H1 (cell line): Measurements from ENCODE around the gene CHD5. TPM values are rescaled to one million over a fixed set of nuclear protein-coding genes. Genes with fewer than 3 reads are reported as not detected.

Experiments
- CTCF ChIA-PET: fragments of 300-600 bp; sonication (Branson Sonifier 250); formaldehyde crosslinking; loops from one replicate; lab custom pipeline; 2021; ENCODE audit not compliant: partially characterized antibody; lab: Charles Lee
- POLR2A ChIA-PET: fragments of 300-600 bp; sonication (Branson Sonifier 250); formaldehyde crosslinking; loops from one replicate; lab custom pipeline; 2021; ENCODE audit warnings: inconsistent platforms; ENCODE audit not compliant: partially characterized antibody; lab: Charles Lee
- DNase-seq, 2 experiments: peaks; one replicate each; pipeline versions ENCODE4 v3.0.0 to v3.0.0-alpha.2; 2010 to 2022; ENCODE audit warnings: low spot score in 2 of 2, low read depth in 1 of 2, mixed read lengths in 1 of 2
- FAIRE-seq: peaks from 2 replicates; lab custom pipeline; 2011; peaks lifted over from hg19 to GRCh38; lab: Jason Lieb, UNC
- H2AFZ ChIP-seq: 2 replicates; pipeline ENCODE4 v1.8.1; 2012; ENCODE audit warnings: low read length, inconsistent platforms
- H2AK5ac ChIP-seq: 2 replicates; pipeline ENCODE4 v1.6.1; 2013; ENCODE audit warnings: low read depth, low read length
- H2BK120ac ChIP-seq: replicated peaks from 2 replicates; pipeline ENCODE3; 2013; ENCODE audit warnings: low read depth, low read length, inconsistent platforms
- H2BK12ac ChIP-seq: 2 replicates; pipeline ENCODE4 v1.6.1; 2013; ENCODE audit warnings: low read depth, low read length
- H2BK15ac ChIP-seq: 2 replicates; pipeline ENCODE4 v1.6.1; 2013; ENCODE audit warnings: low read length
- H2BK20ac ChIP-seq: 2 replicates; pipeline ENCODE4 v1.6.1; 2013; ENCODE audit warnings: low read length
- H2BK5ac ChIP-seq: 2 replicates; pipeline ENCODE4 v1.6.1; 2013; ENCODE audit warnings: low read depth, low read length
- H3K14ac ChIP-seq: 2 replicates; pipeline ENCODE4 v1.6.1; 2013; ENCODE audit warnings: inconsistent platforms; ENCODE audit not compliant: insufficient read length
- H3K18ac ChIP-seq: 2 replicates; pipeline ENCODE4 v1.6.1; 2013; ENCODE audit warnings: low read length; ENCODE audit errors: extremely low read depth
- H3K23ac ChIP-seq: 2 replicates; pipeline ENCODE4 v1.6.1; 2013; ENCODE audit warnings: inconsistent platforms; ENCODE audit not compliant: insufficient read length
- H3K23me2 ChIP-seq: 2 replicates; pipeline ENCODE4 v1.6.1; 2013; ENCODE audit warnings: low read depth, low read length
- H3K27ac ChIP-seq: 2 replicates; pipeline ENCODE4 v1.6.1; 2011; ENCODE audit warnings: low read depth, low read length, inconsistent platforms
- H3K27me3 ChIP-seq, 4 experiments: replicated peaks in 1 of 4; 1 replicate in 1 of 4; 2 replicates in 3 of 4; pipeline versions ENCODE4 v1.6.1 to v1.8.1; 2011 to 2013; ENCODE audit warnings: low read length in 3 of 4, mild to moderate bottlenecking in 3 of 4, inconsistent platforms in 2 of 4, mixed read lengths in 2 of 4, moderate library complexity in 1 of 4; ENCODE audit not compliant: control insufficient read depth in 3 of 4, insufficient read depth in 3 of 4; ENCODE audit errors: extremely low read depth in 1 of 4
- H3K36me3 ChIP-seq, 4 experiments: 2 replicates each; pipeline versions ENCODE4 v1.6.1 to v1.8.1; 2011 to 2013; ENCODE audit warnings: mild to moderate bottlenecking in 4 of 4, low read length in 3 of 4, moderate library complexity in 2 of 4, control low read depth in 1 of 4, inconsistent platforms in 1 of 4; ENCODE audit not compliant: insufficient read depth in 4 of 4, control insufficient read depth in 2 of 4
- H3K4ac ChIP-seq: replicated peaks from 2 replicates; pipeline ENCODE3; 2013; ENCODE audit warnings: low read length, low read depth, mixed read lengths, inconsistent platforms; ENCODE audit not compliant: insufficient read length
- H3K4me1 ChIP-seq, 4 experiments: replicated peaks in 1 of 4; 1 replicate in 1 of 4; 2 replicates in 3 of 4; pipeline versions ENCODE4 v1.6.1 to v1.8.1; 2011 to 2013; ENCODE audit warnings: low read length in 3 of 4, inconsistent platforms in 2 of 4, mixed read lengths in 1 of 4; ENCODE audit not compliant: insufficient read depth in 4 of 4, control insufficient read depth in 3 of 4
- H3K4me2 ChIP-seq, 2 experiments: 2 replicates each; pipeline versions ENCODE4 v1.6.1 to v1.8.1; 2011 to 2013; ENCODE audit warnings: low read depth in 2 of 2, low read length in 2 of 2, control low read depth in 1 of 2, inconsistent platforms in 1 of 2, mild to moderate bottlenecking in 1 of 2; ENCODE audit not compliant: insufficient read depth in 1 of 2
- H3K4me3 ChIP-seq, 4 experiments: fragments of 200-600, 300-600 bp in 1 of 4; sonication (generic), shearing (Covaris generic), sonication (Bioruptor Twin) in 1 of 4; 2 replicates each; pipeline versions ENCODE4 v1.5.1 to v1.8.1; 2011 to 2016; ENCODE audit warnings: low read length in 4 of 4, low read depth in 3 of 4, control low read depth in 2 of 4, inconsistent platforms in 2 of 4, mild to moderate bottlenecking in 2 of 4, mixed read lengths in 1 of 4, moderate library complexity in 1 of 4; ENCODE audit not compliant: insufficient read depth in 2 of 4; ENCODE audit errors: extremely low read depth in 1 of 4
- H3K56ac ChIP-seq: replicated peaks from 2 replicates; pipeline ENCODE3; 2013; ENCODE audit warnings: low read depth, mild to moderate bottlenecking, mixed read lengths, low read length, inconsistent platforms; ENCODE audit not compliant: insufficient read length
- H3K79me1 ChIP-seq: 2 replicates; pipeline ENCODE4 v1.6.1; 2013; ENCODE audit warnings: low read depth, low read length, control low read depth
- H3K79me2 ChIP-seq, 2 experiments: 2 replicates each; pipeline versions ENCODE4 v1.6.1 to v1.8.1; 2012 to 2013; ENCODE audit warnings: low read length in 2 of 2, mild to moderate bottlenecking in 2 of 2, inconsistent platforms in 1 of 2; ENCODE audit not compliant: insufficient read depth in 2 of 2, control insufficient read depth in 1 of 2
- H3K9ac ChIP-seq, 4 experiments: replicated peaks in 1 of 4; 1 replicate in 1 of 4; 2 replicates in 3 of 4; pipeline versions ENCODE4 v1.6.1 to v1.8.1; 2011 to 2013; ENCODE audit warnings: low read depth in 3 of 4, low read length in 3 of 4, control low read depth in 2 of 4, mild to moderate bottlenecking in 2 of 4, moderate library complexity in 2 of 4, inconsistent platforms in 1 of 4; ENCODE audit errors: extremely low read depth in 1 of 4
- H3K9me3 ChIP-seq, 2 experiments: 2 replicates each; pipeline versions ENCODE4 v1.6.1 to v1.8.1; 2012 to 2013; ENCODE audit warnings: mild to moderate bottlenecking in 2 of 2, moderate library complexity in 2 of 2, control low read depth in 1 of 2, inconsistent platforms in 1 of 2, low read depth in 1 of 2, low read length in 1 of 2, mixed read lengths in 1 of 2; ENCODE audit not compliant: insufficient read depth in 2 of 2
- H4K20me1 ChIP-seq, 2 experiments: replicated peaks in 1 of 2; 2 replicates each; pipeline versions ENCODE3 to v1.8.1; 2011 to 2013; ENCODE audit warnings: inconsistent platforms in 2 of 2, low read length in 2 of 2, mild to moderate bottlenecking in 1 of 2; ENCODE audit not compliant: insufficient read depth in 2 of 2, control insufficient read depth in 1 of 2
- H4K5ac ChIP-seq: 2 replicates; pipeline ENCODE4 v1.6.1; 2013; ENCODE audit warnings: low read length, low read depth, mixed read lengths, inconsistent platforms; ENCODE audit not compliant: insufficient read length
- H4K8ac ChIP-seq: 2 replicates; pipeline ENCODE4 v1.8.0; 2013; ENCODE audit warnings: mild to moderate bottlenecking, moderate library complexity, low read length, inconsistent platforms; ENCODE audit not compliant: insufficient read depth; ENCODE audit errors: extremely low read depth
- H4K91ac ChIP-seq: replicated peaks from 2 replicates; pipeline ENCODE3; 2013; ENCODE audit warnings: low read length, mixed read lengths, inconsistent platforms; ENCODE audit not compliant: insufficient read length
- CHD1 ChIP-seq: IDR thresholded peaks from 2 replicates; pipeline ENCODE4 v1.6.1; 2012; ENCODE audit warnings: low read depth, low read length, improper control_type of control experiment
- FOSL1 ChIP-seq: IDR thresholded peaks from 2 replicates; pipeline ENCODE4 v1.6.1; 2011; ENCODE audit warnings: mild to moderate bottlenecking, low read depth, low read length, moderate library complexity; ENCODE audit not compliant: insufficient read depth
- PHF8 ChIP-seq: fragments of 200-600 bp; sonication (generic); conservative IDR thresholded peaks from 2 replicates; pipeline ENCODE4 v1.7.1; 2012; ENCODE audit warnings: low read depth, mild to moderate bottlenecking, inconsistent platforms, low read length, moderate library complexity
- RAD21 ChIP-seq, 2 experiments: IDR thresholded peaks in 1 of 2; conservative IDR thresholded peaks in 1 of 2; 2 replicates each; pipeline ENCODE4 v1.6.1; 2011; ENCODE audit warnings: low read depth in 2 of 2, low read length in 2 of 2, improper control_type of control experiment in 1 of 2, inconsistent platforms in 1 of 2, mild to moderate bottlenecking in 1 of 2, moderate library complexity in 1 of 2
- SAP30 ChIP-seq: fragments of 300-600 bp; sonication (generic); IDR thresholded peaks from 2 replicates; pipeline ENCODE4 v1.7.1; 2012; ENCODE audit warnings: low read length, moderate library complexity, mild to moderate bottlenecking, inconsistent platforms; ENCODE audit not compliant: insufficient read depth, insufficient replicate concordance
- WGBS, 2 experiments: shearing (Covaris generic) in 1 of 2; methylation state at CpG; one replicate each; pipeline versions ENCODE4 v1.1.6 to v1.1.7; 2013 to 2015; ENCODE audit warnings: low lambda C conversion rate in 2 of 2, mixed read lengths in 2 of 2, inconsistent platforms in 1 of 2, low coverage in 1 of 2, missing lambda C conversion rate in 1 of 2; ENCODE audit not compliant: insufficient replicate concordance in 2 of 2, insufficient coverage in 1 of 2, insufficient read length in 1 of 2; ENCODE audit errors: extremely low coverage in 1 of 2, missing lambda C conversion rate in 1 of 2; 5-methylcytosine and 5-hydroxymethylcytosine counted together
- polyA plus RNA-seq, 7 experiments: library from polyadenylated mRNA; depleted of rRNA in 3 of 7; stranded (reverse) in 5 of 7; unstranded in 2 of 7; fragments of >200 nt in 5 of 7; fragments of 200-250 nt in 2 of 7; gene quantifications; 1 replicate in 5 of 7; 2 replicates in 1 of 7; 4 replicates in 1 of 7; pipeline versions ENCODE4 v1.2.1 to v1.2.3, GENCODE V29; 2011 to 2013; ENCODE audit warnings: missing spikeins in 2 of 7, mixed read lengths in 2 of 7
- total RNA-seq: library from RNA; stranded (reverse); fragmentation: NEBNext Ultra II Directional; extraction: Animal tissue kit (Norgen Biotek cat#: 25700); gene quantifications from 2 replicates; pipeline ENCODE4 v1.2.1, GENCODE V29; 2021

The CHD5 gene
- total and polyA plus RNA-seq, 2 of the 8 experiments (the other 6 are each of a cell fraction or from before 2014, with no cell fraction given), result 0.42 to 1.8 TPM

DNA sequence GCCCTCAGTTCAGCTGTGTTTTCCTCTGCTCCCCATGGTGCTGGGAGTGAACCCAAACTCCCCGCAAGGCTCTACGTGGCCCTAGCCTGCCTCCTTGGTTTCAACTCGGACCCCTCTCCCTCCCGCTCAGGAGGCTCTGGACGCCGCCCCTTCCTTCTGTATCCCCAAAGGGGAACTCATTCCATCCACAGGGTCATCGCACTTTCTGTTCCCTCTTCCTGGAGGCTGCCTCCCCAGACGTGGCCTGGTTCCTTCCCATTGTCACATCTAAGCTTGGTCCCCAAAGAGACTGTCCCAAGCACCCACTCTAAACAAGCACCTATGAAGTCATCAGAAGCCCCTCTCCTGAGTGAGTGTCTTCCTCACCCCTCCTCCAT lies 123.6 kb downstream of the CHD5 start:
- Histone ChIP-seq H3K4ac (no peak overlapping the region), H3K18ac (no peak overlapping the region; the same call in 1 of the 2 replicates), H3K9ac (no peak overlapping the region), H4K20me1 (no peaks in the 10 kb centered on the region), H4K91ac (no peak overlapping the region), H2BK12ac (no peak overlapping the region), H4K8ac (peak overlapping the region; percentile 60; the same call in 1 of the 2 replicates), H2BK20ac (no peak overlapping the region), H2BK5ac (no peak overlapping the region), H3K23ac (no peak overlapping the region), H2AFZ (no peak overlapping the region), H3K79me1 (no peaks in the 10 kb centered on the region), H2BK15ac (no peak overlapping the region), H3K4me2 (no peak overlapping the region), H3K23me2 (no peaks in the 10 kb centered on the region), H2AK5ac (no peak overlapping the region), H3K79me2 (no peaks in the 10 kb centered on the region), H4K5ac (no peak overlapping the region), H3K27me3 (no peaks in the 10 kb centered on the region; a peak in 1 of 7 replicates), H3K9me3 (no peaks in the 10 kb centered on the region), H3K36me3 (no peaks in the 10 kb centered on the region), H3K4me3 (no peak overlapping the region), H3K4me1 (peaks cover 2 to 6% (median 4%) of the 10 kb centered on the region in 4 experiments; a peak in 4 of 7 replicates), H3K27ac (no peak overlapping the region), H3K14ac (no peak overlapping the region), H2BK120ac (no peak overlapping the region), H3K56ac (no peak overlapping the region)
- ChIA-PET CTCF (interaction anchor here (0.8 to 4.1 kb wide), 12 partner anchors 14 to 416 kb away, joined by 3 to 20 read pairs (median 4); no protein-coding TSS in a partner anchor), POLR2A (interaction anchor here (0.6 kb wide), 2 partner anchors 136 to 1924 kb away, joined by 3 read pairs; no protein-coding TSS in a partner anchor)
- TF ChIP-seq PHF8 (no peak), SAP30 (no peak), RAD21 (IDR thresholded peaks at IDR 0.05 in 1 of 2, conservative IDR thresholded peaks at IDR 0.05 in 1 of 2; ENCODE audit: low read depth in 2 of 2, low read length in 2 of 2) (no peak), FOSL1 (no peak), CHD1 (no peak)
- DNase-seq, result no peak
- no peak for FAIRE-seq
- WGBS, 2 experiments, result 86% methylated on average over 8 of the region's 8 CpGs; no CpG with 5 or more reads in 1 of the 2 experiments
